Hippocampal formation (tissue), 2 donors: ENCODE data around the gene ARRB1.
"Not testable (repeated sequence)": the region's sequence is repeated elsewhere in the genome, so short reads cannot be mapped to it uniquely, and the experiment has no call there.

Source experiments
- DNase-seq, 2 donors: peaks; one replicate each; lab custom pipeline; 2025; lab: John Stamatoyannopoulos, UW

Gene ARRB1

GRCh38 chr11:75344186-75344585 is 7.3 kb downstream of the ARRB1 start:
- DNase-seq: no peak

- DNase-seq: no peak
Observed at GRCh38 chr11:75342966-75343870, 8.2 kb downstream of the ARRB1 start.

GRCh38 chr11:75342231-75342918 is 9.1 kb downstream of the ARRB1 start:
- peak in 1 of 2 donors; percentile 25 for DNase-seq

- no peak for DNase-seq
Observed at GRCh38 chr11:75341612-75342011, 9.8 kb downstream of the ARRB1 start.

GRCh38 chr11:75339685-75340409 is 11.6 kb downstream of the ARRB1 start:
- no peak for DNase-seq

GRCh38 chr11:75338516-75339208 is 12.8 kb downstream of the ARRB1 start:
- DNase-seq: no peak

GRCh38 chr11:75337195-75337654 is 14.2 kb downstream of the ARRB1 start:
- DNase-seq: no peak

- DNase-seq: no peak
Observed at GRCh38 chr11:75334976-75335375, 16.5 kb downstream of the ARRB1 start.

GRCh38 chr11:75334402-75334891 is 17.0 kb downstream of the ARRB1 start:
- DNase-seq: no peak

GRCh38 chr11:75333807-75334140 is 17.7 kb downstream of the ARRB1 start:
- no peak for DNase-seq

- DNase-seq: no peak
Observed at GRCh38 chr11:75333022-75333806, 18.2 kb downstream of the ARRB1 start.

GRCh38 chr11:75331761-75332160 is 19.7 kb downstream of the ARRB1 start:
- DNase-seq: not testable (repeated sequence)

GRCh38 chr11:75331304-75331703 is 20.2 kb downstream of the ARRB1 start:
- DNase-seq: not testable (repeated sequence)

GRCh38 chr11:75330886-75331285 is 20.6 kb downstream of the ARRB1 start:
- DNase-seq: not testable (repeated sequence)

- DNase-seq: no peak
Observed at GRCh38 chr11:75330291-75330690, 21.2 kb downstream of the ARRB1 start.

- DNase-seq: peak; percentile 70 to 72
Observed at GRCh38 chr11:75328426-75329277, 22.8 kb downstream of the ARRB1 start.

GRCh38 chr11:75326439-75326810 is 25.0 kb downstream of the ARRB1 start:
- no peak for DNase-seq

GRCh38 chr11:75325713-75326438 is 25.6 kb downstream of the ARRB1 start:
- peak; percentile 44 to 81 for DNase-seq

GRCh38 chr11:75324740-75325139 is 26.7 kb downstream of the ARRB1 start:
- DNase-seq: no peak
